ENCODE results near the gene GFY. TPM values are rescaled to one million over a fixed set of nuclear protein-coding genes. Genes with fewer than 3 reads are reported as not detected.

GFY gene
- total RNA-seq, 6 donors from 2014 or later, result not detected

GRCh38 chr19:49391581-49392399, 33.4 kb upstream of the GFY start:
- H3K36me3 ChIP-seq, result no peaks in the 10 kb centered on the region
- DNase-seq, result peak in 1 of 2 donors; percentile 83
- no peaks in the 10 kb centered on the region for H3K9me3 ChIP-seq
- no peak overlapping the region for H3K4me3 ChIP-seq
- H3K27ac ChIP-seq, result no peak overlapping the region
- peaks cover 0 to 14% (median 2%) of the 10 kb centered on the region in 4 donors for H3K4me1 ChIP-seq
- no peaks in the 10 kb centered on the region for H3K27me3 ChIP-seq
- 24 to 26% methylated on average over 14 of the region's 14 CpGs for WGBS, 2 donors
- TF ChIP-seq EP300 (IDR thresholded peaks at IDR 0.05), result no peak
- no peak for TF ChIP-seq POLR2A (IDR thresholded peaks at IDR 0.05)
- TF ChIP-seq CTCF (IDR thresholded peaks at IDR 0.05), result peak; percentile 59 to 88 (median 80)
- no peak for TF ChIP-seq POLR2AphosphoS5 (IDR thresholded peaks at IDR 0.05)
- peak; percentile 70 to 79 for ATAC-seq (ENCODE audit: low FRiP score in 2 of 2)

DNA sequence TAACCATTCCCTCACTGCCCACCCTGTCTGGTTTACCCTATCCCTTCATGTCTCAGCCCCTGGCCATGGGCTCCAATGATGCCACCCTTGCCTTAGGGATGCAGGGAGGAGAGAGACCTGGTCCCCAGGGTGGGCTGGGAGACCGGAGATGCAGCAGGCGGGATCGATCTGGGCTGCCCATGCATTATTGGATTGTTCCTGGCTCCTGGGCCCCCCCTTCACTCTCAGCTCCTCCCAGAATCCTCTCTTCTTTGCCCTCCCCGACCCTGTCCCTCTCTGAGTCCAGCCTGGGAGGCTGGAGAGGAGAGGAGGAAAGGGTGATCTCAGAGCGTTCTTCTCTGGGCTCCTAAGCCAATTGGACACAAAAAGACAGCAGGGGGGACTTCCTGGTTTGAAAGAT, 31.3 kb upstream of the GFY start:
- no peak for DNase-seq
- Histone ChIP-seq H3K27me3 (no peaks in the 10 kb centered on the region), H3K9me3 (no peaks in the 10 kb centered on the region), H3K4me1 (peaks cover 0 to 11% (median 0%) of the 10 kb centered on the region in 4 donors), H3K36me3 (no peaks in the 10 kb centered on the region), H3K27ac (no peak overlapping the region), H3K4me3 (no peak overlapping the region)
- WGBS, 2 donors, result 67 to 73% methylated on average over 1 to 5 of the region's 5 CpGs
- TF ChIP-seq POLR2AphosphoS5 (IDR thresholded peaks at IDR 0.05) (no peak), POLR2A (IDR thresholded peaks at IDR 0.05) (no peak), EP300 (IDR thresholded peaks at IDR 0.05) (no peak), CTCF (IDR thresholded peaks at IDR 0.05) (no peak)
- ATAC-seq (ENCODE audit: low FRiP score in 2 of 2), result no peak

GRCh38 chr19:49395581-49396407, 29.4 kb upstream of the GFY start:
- no peaks in the 10 kb centered on the region for H3K9me3 ChIP-seq

GRCh38 chr19:49396738-49397505, 28.3 kb upstream of the GFY start:
- H3K27me3 ChIP-seq, result no peaks in the 10 kb centered on the region
- H3K36me3 ChIP-seq, result no peaks in the 10 kb centered on the region
- H3K9me3 ChIP-seq, result no peaks in the 10 kb centered on the region
- no peak for ATAC-seq (ENCODE audit: low FRiP score in 2 of 2)
- no peak for TF ChIP-seq POLR2A (IDR thresholded peaks at IDR 0.05)
- no peak for TF ChIP-seq POLR2AphosphoS5 (IDR thresholded peaks at IDR 0.05)
- no peak for TF ChIP-seq CTCF (IDR thresholded peaks at IDR 0.05)
- no peak for TF ChIP-seq EP300 (IDR thresholded peaks at IDR 0.05)
- no peak overlapping the region for H3K27ac ChIP-seq
- H3K4me1 ChIP-seq, result peaks cover 0 to 6% (median 0%) of the 10 kb centered on the region in 4 donors
- no peak overlapping the region for H3K4me3 ChIP-seq
- DNase-seq, result no peak
- WGBS, 2 donors, result 79 to 82% methylated on average over 7 to 8 of the region's 8 CpGs

More at GRCh38 chr19:49395581-49396407, 29.4 kb upstream of the GFY start:
- ATAC-seq (ENCODE audit: low FRiP score in 2 of 2), result no peak
- Histone ChIP-seq H3K4me3 (peak overlapping the region in 3 of 4 donors; percentile 10 to 31 (median 21)), H3K27ac (peak overlapping the region in 3 of 4 donors; percentile 48 to 89 (median 83)), H3K27me3 (no peaks in the 10 kb centered on the region), H3K36me3 (no peaks in the 10 kb centered on the region), H3K4me1 (peaks cover 0 to 11% (median 0%) of the 10 kb centered on the region in 4 donors)
- peak in 1 of 2 donors; percentile 86 for DNase-seq
- 66% methylated on average over 14 to 15 of the region's 15 CpGs for WGBS, 2 donors
- TF ChIP-seq EP300 (IDR thresholded peaks at IDR 0.05), result peak in 1 of 4 donors; percentile 38
- TF ChIP-seq POLR2A (IDR thresholded peaks at IDR 0.05), result peak in 1 of 4 donors; percentile 37
- TF ChIP-seq POLR2AphosphoS5 (IDR thresholded peaks at IDR 0.05), result no peak

All from upper lobe of left lung (tissue), 6 donors.